NCI-H1417 (cell line): Measurements from ENCODE around the gene CCDC77.
A peak's percentile ranks its signal among the peaks of the same experiment; 100 is the strongest.
"Not testable (repeated sequence)": the region's sequence is repeated elsewhere in the genome, so short reads cannot be mapped to it uniquely, and the experiment has no call there.

Source experiments
- DNase-seq, 3 experiments: peaks; one replicate each; lab custom pipeline; 2025; lab: John Stamatoyannopoulos, UW

The CCDC77 gene

DNA sequence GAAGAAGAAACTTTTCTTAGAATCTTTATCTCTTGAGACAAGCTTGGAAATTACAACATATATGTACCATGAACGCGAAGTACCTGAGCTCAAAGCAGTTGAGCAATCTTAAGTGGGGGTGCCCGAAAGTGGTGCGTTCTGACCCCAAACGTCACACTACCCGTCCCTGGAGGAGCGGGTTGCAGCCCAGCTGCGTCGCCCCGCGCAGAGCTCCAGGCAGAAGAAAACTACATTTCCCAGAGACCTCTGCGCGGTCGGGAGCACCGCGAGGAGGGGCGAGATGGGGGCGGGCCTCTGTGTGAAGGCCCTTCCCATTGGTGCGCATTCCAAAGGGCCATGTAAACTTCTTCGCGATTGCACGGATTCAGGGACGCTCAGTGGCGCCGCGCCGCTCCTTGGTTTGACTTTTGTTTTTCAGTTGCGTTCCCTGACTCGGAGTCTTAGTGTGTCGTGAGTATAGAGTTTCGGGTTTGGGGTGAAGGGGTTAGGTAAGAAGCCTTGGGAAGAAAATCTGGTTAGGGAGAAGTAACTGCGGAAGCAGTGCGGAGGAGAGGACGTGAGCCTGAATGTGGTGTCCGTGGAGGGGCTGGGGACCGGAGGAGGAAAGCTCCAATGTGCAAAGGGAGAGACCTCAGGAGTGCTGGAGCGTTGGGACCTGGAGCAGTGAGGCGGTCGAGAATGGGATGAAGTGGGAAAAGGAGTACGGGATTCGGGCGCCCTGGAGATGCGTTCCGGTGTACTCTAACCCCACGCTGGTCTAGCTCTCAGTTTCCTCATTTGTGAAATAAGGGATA is at the start of gene CCDC77:
Gene CCDC77, plus strand, starts transcription at position 410 of the 794 bp plus-strand sequence. CDS start 7,740 bp downstream, outside the sequence.
- DNase-seq, result no peak

DNA sequence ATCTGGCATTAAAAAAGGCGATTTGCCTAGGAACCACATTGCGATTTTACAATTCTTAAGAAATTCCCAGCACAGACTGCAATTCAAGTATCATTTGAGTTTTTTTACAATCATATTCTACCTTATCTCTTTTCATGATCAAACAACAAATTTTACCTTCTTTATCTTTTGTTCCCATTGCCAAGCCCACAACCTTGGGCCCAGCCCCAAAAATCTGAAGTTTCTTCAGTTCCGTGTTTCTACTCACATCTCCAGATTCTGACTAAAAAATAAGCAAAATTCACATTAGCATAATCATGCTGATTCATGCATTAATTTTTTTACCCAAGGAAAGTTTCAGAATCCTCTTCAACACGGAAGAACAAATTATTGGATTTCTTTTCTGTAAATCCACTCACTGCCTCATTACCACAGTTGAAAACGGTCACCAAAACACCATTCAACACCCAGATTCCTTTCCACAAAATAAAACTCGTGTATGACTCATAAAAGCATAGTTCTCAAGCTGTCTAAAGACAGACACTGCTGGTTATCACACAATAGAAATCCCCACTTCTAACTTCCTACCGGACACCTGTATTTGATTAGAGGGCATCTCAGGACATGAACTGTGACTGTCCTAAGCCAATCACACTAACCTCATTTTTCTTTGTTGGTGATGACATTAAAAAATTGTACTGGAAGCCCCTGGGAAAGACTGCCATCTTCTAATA is 45.0 kb upstream of the CCDC77 start:
- no peak for DNase-seq

DNA sequence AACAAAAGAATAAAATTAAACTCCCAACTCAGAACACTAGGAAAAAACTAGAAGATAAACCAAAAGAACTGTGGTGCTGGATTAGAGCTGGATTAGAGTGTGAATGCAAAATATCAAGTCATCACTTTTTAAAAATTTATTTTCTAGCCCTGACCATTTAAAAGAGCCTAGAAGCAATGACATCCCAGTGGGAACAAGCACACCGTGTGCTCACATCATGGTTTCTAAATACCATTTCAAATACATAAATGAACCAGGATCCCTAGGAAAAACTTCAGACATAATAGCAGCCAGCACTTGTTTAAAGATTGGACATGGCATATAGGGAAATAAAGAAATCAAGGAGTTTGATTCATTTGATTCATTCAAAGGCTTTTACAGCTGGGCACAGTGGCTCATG is 42.4 kb upstream of the CCDC77 start:
- DNase-seq, result no peak

DNA sequence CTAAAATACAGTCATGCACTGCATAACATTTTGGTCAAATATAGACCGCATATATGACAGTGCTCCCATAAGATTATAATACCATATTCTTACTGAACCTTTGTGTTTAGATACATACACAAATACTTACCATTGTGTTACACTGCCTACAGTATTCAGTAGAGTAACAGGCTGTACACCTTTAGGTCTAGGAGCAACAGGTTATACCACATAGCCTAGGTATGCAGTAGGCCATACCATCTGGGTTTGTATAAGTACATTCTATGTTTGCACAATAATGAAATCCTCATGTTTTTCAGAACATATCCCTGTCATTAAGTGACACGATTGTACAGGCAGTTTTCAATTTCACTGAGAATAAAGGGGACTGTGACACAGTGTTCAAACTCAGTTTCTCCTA is 34.6 kb upstream of the CCDC77 start:
- no peak for DNase-seq

GRCh38 chr12:367972-368371 is 33.5 kb upstream of the CCDC77 start:
- DNase-seq, result no peak

- DNase-seq, result not testable (repeated sequence)
Measured at GRCh38 chr12:370739-371485, 30.5 kb upstream of the CCDC77 start.

DNA sequence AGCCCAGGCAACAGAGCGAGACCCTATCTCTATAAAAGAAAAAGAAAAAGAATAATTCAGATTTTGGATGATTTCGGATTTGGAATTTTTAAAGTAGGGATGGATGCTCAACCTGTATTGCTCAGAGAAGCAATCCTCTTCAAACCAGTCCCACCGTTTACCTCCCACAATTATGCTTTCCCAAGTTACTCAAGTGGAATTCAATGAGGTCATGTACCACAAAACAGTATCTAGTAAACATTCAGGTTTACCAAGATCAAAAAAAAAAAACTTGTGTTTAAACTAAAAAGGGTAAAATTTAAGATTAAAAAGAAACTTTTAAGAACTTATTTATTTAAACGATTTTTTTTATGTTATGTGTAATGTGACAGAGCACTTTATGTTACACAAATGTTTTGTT is 14.8 kb upstream of the CCDC77 start:
- DNase-seq, result no peak

DNA sequence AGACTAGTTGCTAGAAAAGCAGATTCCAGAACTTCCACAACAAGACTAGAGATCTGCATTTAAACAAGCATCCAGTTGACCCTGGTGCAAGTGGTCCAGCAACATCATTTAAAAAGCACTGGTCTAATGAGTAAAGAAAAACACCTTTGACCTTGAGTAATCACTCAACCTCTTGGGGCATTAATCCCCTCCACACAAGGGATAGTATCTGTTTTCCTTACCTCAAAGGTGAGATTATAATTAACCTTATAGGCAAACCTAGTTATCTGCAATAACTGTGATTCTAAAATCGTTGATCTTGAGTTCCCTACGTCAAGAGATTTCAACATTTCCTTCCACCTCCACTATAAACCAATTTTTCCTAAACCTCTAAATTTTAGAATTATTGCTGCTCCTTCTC is 13.4 kb upstream of the CCDC77 start:
- no peak for DNase-seq

DNA sequence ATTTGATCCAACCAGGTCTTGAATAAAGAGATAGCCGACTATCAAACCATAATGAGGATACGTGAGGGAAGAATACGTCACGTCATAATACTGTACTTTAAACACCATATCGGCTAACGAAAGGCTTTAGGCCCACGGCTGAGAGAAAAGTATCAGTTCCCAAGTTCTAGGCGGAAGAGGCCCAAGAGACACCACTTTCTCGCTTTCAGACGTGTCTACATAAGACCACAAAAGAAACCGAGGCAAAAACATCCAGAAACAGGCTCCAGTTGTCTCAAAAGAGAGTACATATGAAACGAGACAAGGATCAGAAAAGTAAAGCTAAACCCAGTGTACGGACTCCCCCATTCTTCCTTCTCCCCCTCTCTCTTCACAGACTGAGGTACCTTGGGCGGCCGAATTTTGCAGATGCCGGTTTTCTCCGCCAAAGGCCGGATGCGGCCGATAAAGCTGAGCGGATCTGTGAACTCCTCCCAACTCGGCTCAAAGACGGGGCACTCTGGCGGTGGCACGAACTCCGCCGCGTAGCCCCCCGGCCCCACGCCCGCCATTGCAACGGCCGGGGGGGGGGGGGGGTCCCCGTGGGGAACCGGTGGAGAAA is 12.8 kb upstream of the CCDC77 start:
- no peak for DNase-seq

- DNase-seq, result no peak
Measured at GRCh38 chr12:389142-390096, 12.0 kb upstream of the CCDC77 start, which contains the start of gene KDM5A. TSS of gene KDM5A (minus strand) at chr12:389320. CDS start at chr12:389091, 229 bp downstream.

- DNase-seq, result no peak
Measured at GRCh38 chr12:400828-401227, 616 bp upstream of the CCDC77 start.

- no peak for DNase-seq
Measured at GRCh38 chr12:402029-402389, 565 bp downstream of the CCDC77 start.

GRCh38 chr12:414859-415258 is 13.4 kb downstream of the CCDC77 start:
- DNase-seq, result no peak

DNA sequence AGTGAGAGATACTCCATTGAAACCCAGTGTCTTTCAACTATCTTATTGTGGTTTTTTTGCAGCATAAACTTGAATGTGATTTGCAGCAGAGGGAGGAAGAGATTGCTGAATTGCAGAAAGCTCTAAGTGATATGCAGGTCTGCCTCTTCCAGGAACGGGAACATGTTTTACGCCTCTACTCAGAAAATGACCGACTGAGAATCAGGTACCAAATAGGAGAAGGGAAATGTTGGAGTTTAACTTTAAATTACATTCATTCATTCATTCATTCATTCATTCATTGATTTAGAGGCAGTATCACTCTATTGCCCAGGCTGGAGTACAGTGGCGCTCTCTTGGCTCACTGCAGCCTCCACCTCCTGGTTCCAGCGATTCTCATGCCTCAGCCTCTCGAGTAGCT is 17.0 kb downstream of the CCDC77 start:
- DNase-seq, result no peak

- no peak for DNase-seq
Measured at GRCh38 chr12:422526-422925, 21.1 kb downstream of the CCDC77 start.

DNA sequence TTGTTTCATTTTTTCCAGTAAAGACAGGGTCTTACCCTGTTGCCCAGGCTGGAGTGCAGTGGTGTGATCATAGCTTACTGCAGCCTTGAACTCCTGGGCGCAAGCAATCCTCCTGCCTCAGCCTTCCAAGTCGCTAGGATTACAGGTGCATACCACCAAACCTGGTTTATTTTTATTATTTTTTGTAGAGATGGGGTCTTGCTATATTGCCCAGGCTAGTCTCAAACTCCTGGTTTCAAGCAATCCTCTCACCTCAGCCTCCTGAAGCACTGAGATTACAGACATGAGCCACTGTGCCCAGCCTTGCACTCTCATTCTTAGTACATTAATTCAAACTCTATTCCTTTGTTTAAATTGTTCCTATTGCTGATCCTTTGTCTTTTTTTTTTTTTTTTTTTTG is 34.3 kb downstream of the CCDC77 start:
- DNase-seq, result not testable (repeated sequence)

DNA sequence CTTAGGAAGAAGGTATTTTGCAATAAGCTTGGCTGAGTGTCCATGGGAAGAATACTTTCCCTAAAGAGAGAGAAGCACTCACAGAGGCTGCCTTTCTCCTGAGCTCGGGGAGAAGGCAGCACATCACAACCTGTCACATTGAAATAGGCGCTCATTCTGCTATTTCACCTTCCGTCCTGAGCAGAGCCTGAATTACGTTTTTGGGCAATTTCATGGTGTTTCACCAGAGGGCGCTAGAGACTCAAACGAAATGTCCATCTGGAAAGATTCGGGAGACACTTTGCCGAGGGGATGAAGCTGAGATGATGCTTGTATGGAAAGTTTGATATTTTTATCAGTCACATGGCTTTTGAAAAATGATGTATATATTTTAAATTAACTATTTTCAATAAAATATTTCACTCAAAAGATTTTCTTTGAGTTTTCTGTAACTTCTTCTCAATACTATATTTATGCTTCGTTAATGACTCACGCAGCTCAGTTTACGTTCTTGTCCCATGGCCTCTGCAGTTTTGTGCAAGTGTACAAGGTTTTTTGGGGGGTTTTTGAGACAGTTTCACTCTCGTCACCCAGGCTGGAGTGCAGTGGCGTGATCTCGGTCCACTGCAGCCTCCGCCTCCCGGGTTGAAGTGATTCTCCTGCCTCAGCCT is 40.9 kb downstream of the CCDC77 start:
- DNase-seq, result peak; percentile 60 to 90 (median 62)

GRCh38 chr12:447141-447540 is 45.7 kb downstream of the CCDC77 start:
- DNase-seq, result no peak

GRCh38 chr12:449203-449602 is 47.8 kb downstream of the CCDC77 start:
- peak in 2 of 3 experiments; percentile 36 to 69 for DNase-seq

- no peak for DNase-seq
Measured at GRCh38 chr12:450438-450837, 49.0 kb downstream of the CCDC77 start.
